HG03103 (cell line): Measurements from ENCODE around the gene NIP7.
"Not testable (repeated sequence)": the region's sequence is repeated elsewhere in the genome, so short reads cannot be mapped to it uniquely, and the experiment has no call there.

Source experiments
- ATAC-seq: cut with Tn5 transposase; IDR thresholded peaks from one replicate; pipeline ENCODE4 v1.9.1; 2021; ENCODE audit warnings: low read depth; ENCODE audit not compliant: unreplicated experiment

The NIP7 gene

GRCh38 chr16:69338557-69339288 lies 849 bp upstream of the NIP7 start:
- no peak for ATAC-seq

- peak; percentile 6 for ATAC-seq
Observed at GRCh38 chr16:69340095-69340644, 598 bp downstream of the NIP7 start.

- no peak for ATAC-seq
Observed at GRCh38 chr16:69344171-69344570, 4.6 kb downstream of the NIP7 start.

GRCh38 chr16:69345923-69346322 lies 6.4 kb downstream of the NIP7 start:
- ATAC-seq, result no peak

GRCh38 chr16:69346683-69347082 lies 7.1 kb downstream of the NIP7 start:
- ATAC-seq, result no peak

- no peak for ATAC-seq
Observed at GRCh38 chr16:69348222-69348621, 8.7 kb downstream of the NIP7 start.

GRCh38 chr16:69349536-69349935 lies 10.0 kb downstream of the NIP7 start:
- no peak for ATAC-seq

- no peak for ATAC-seq
Observed at GRCh38 chr16:69350536-69351133, 11.1 kb downstream of the NIP7 start.

- ATAC-seq, result no peak
Observed at GRCh38 chr16:69351309-69352027, 11.9 kb downstream of the NIP7 start, which contains the start of gene TMED6. Gene TMED6, minus strand, starts transcription at chr16:69351786. Its CDS starts 33 bp downstream, at chr16:69351753.

- ATAC-seq, result not testable (repeated sequence)
Observed at GRCh38 chr16:69360070-69360469, 20.5 kb downstream of the NIP7 start.

- ATAC-seq, result no peak
Observed at GRCh38 chr16:69363281-69363717, 23.7 kb downstream of the NIP7 start.

GRCh38 chr16:69364088-69364487 lies 24.5 kb downstream of the NIP7 start:
- no peak for ATAC-seq

GRCh38 chr16:69365901-69366300 lies 26.3 kb downstream of the NIP7 start:
- no peak for ATAC-seq

- ATAC-seq, result no peak
Observed at GRCh38 chr16:69366431-69366830, 26.9 kb downstream of the NIP7 start.

GRCh38 chr16:69367980-69368379 lies 28.4 kb downstream of the NIP7 start:
- no peak for ATAC-seq

- ATAC-seq, result no peak
Observed at GRCh38 chr16:69368866-69369265, 29.3 kb downstream of the NIP7 start.

- no peak for ATAC-seq
Observed at GRCh38 chr16:69371564-69371963, 32.0 kb downstream of the NIP7 start.

- ATAC-seq, result no peak
Observed at GRCh38 chr16:69373019-69373418, 33.4 kb downstream of the NIP7 start.

- ATAC-seq, result no peak
Observed at GRCh38 chr16:69376393-69377059, 37.0 kb downstream of the NIP7 start.

- no peak for ATAC-seq
Observed at GRCh38 chr16:69378036-69378435, 38.5 kb downstream of the NIP7 start.

- no peak for ATAC-seq
Observed at GRCh38 chr16:69378760-69379159, 39.2 kb downstream of the NIP7 start.
